GM18520 (cell line): ENCODE data around the gene TSEN34.
"Not testable (repeated sequence)": the region's sequence is repeated elsewhere in the genome, so short reads cannot be mapped to it uniquely, and the experiment has no call there.

Experiments used
- ATAC-seq: cut with Tn5 transposase; IDR thresholded peaks from one replicate; pipeline ENCODE4 v1.9.1; 2021; ENCODE audit not compliant: unreplicated experiment

TSEN34 gene

GRCh38 chr19:54186351-54186750 is 4.8 kb upstream of the TSEN34 start:
- no peak for ATAC-seq

DNA sequence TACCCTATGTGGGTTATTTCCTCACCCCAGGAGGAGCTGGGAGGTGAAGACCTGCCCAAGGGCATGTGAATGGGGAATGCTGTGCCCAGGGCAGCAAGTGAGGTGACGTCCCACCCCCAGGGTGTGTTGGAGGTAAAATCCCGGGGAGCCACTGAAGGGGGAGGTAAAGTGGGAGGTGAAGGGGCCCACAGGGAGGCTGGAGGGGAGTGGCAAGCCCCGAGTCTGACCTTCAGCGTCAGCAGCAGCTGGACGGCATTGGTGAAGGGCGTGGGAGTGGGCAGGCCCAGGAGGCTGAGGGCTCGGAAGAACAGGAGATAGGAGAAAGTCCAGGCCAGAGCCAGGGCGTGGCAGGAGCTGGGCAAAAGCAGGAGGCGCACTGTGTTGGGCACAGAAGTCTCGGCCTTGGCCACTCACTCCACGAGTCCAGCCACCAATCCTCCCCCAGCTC is 4.2 kb upstream of the TSEN34 start:
- ATAC-seq = no peak

- ATAC-seq = no peak
Observed at GRCh38 chr19:54188215-54188871, 2.8 kb upstream of the TSEN34 start.

DNA sequence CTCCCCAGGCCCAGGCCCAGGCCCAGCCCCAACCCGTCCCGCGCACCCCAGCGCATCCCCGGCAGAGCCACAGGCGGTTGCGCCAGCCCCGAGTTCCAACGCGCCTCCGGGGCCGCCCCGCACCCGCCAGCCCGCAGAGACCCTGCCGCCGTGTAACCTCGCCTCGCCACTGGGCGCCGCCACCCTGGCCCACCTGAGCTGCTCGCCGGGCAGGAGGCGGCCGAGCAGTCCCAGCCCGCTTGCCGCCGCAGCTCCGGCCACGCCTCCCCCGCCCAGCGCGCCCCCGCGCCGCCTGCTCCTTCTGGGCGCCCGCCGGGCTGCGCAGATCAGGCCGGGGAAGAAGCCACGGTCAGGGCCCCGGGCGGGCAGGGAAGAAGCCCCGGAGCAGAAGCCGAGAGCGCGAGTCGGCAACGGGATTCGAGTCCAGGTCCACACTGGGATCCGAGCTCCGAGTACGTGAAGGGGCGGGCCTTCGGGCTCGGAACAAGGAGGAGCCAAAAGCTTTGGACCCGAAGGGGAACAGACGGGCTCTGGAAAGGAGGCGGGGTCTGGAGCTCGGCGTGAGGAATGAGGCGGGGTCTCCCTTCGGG is 1.9 kb upstream of the TSEN34 start, which contains the start of gene MBOAT7:
Gene MBOAT7 (minus strand): TSS at position 436 of the 590 bp plus-strand sequence. CDS start 1,072 bp downstream, outside the sequence.
- ATAC-seq = peak; percentile 11

DNA sequence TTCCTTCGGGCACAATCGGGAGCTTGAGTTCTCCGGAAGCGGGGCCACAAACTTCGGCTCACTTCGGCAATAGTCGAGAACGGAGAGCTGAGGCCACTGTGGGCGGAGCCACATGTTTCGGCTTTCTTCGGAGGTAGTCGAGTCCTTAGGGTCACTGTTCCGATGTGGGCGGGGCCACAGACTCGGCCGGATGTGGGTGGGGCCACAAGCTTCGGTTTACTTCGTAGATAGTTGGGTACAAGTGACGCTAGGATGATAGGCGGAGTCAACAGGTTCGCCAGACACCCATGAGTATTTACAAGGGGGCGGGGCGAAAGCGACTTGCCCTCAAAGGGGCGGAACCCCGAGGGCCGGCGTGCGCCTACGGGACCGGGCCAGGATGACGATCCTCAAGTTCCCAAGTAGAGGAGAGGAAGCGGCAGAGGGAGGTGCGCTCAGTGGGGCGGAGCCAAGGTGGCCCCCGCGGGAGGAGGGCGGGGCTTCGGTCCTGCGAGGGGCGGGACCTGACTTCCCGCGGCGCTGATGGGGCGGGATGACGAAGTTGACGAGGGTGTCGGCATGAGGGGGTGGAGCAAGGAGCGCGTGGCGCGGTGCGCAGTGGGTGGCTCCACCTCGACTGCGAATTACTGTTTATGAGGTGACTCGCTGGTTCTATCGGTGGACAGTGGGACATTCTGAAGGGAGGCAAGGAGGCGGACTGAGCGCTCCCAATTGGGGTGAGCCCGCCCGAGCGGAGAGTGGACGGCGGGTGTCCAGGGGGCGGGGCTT is 1.2 kb upstream of the TSEN34 start:
- ATAC-seq = peak; percentile 34

DNA sequence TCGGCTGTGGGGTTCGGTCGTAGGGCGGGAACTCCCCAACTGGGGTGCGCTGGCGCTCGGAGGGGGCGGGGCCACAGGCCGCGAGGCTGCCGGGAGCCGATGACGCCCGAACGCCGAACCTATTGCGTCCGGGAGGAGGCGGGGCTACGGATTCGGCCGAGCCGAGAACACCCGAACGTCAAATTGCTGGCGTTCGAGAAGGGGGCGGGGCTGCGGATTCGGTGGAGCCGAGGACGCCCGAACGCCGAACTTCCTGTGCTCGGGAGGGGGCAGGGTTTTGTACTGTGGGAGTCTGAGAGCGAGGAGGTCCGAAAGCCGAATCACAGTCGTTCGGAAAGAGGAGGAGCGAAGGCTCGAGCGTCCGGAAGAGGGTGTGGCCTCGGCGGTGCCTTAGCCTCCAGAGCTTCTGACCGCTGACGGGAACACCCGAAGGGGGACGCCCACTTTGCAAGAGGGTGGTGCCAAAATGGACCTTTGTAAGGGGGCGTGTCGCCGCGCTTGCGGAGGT is 551 bp upstream of the TSEN34 start:
- peak; percentile 38 for ATAC-seq

GRCh38 chr19:54191811-54192453 is 824 bp downstream of the TSEN34 start:
- no peak for ATAC-seq

- ATAC-seq = no peak
Observed at GRCh38 chr19:54193011-54193410, 1.9 kb downstream of the TSEN34 start.

DNA sequence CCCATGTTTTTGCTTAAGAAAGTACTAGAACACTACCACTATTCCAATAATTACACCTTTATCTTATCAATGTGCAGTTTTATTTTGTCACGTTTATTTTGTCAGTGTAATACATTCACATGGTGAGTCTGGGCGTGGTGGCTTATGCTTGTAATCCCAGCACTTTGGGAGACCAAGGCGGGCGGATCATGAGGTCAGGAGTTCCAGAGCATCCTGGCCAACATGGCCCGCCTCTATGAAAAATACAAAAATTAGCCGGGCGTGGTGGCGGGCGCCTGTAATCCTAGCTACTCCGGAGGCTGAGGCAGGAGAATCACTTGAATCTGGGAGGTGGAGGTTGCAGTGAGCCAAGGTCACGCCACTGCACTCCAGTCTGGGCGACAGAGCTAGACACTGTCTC is 3.4 kb downstream of the TSEN34 start:
- ATAC-seq = not testable (repeated sequence)

DNA sequence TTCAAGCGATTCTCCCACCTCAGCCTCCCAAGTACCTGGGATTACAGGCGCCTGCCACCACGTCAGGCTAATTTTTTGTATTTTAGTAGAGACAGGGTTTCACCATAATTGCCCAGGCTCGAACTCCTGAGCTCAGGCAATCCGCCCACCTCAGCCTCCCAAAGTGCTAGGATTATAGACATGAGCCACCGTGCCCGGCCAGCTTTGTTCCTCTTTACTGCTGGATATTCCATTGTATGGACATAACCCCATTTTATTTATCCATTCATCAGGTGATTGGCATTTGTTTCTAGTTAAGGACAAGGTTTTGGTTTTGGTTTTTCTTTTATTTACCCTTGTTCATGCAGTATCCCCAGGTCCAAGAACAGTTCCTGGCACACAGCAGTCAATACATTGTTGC is 5.4 kb downstream of the TSEN34 start:
- no peak for ATAC-seq

DNA sequence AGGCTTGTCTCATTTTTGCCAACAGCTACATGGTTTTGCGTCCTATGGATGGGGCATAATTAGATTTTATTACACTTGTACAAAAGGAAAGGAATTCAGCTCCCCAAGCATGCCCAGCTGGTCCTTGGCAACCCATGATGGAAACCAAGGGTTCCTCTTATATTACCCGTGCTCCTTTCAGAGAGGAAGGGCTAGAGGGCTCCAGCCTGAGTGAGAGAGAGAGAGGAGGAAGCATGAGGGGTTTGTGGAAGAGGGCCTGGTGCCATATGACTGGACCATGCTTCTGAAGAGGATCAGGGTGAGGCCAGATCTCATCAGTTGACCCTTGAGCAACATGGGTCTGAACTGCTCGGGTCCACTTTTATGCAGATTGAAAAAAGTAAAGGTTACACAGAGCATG is 6.0 kb downstream of the TSEN34 start:
- no peak for ATAC-seq

DNA sequence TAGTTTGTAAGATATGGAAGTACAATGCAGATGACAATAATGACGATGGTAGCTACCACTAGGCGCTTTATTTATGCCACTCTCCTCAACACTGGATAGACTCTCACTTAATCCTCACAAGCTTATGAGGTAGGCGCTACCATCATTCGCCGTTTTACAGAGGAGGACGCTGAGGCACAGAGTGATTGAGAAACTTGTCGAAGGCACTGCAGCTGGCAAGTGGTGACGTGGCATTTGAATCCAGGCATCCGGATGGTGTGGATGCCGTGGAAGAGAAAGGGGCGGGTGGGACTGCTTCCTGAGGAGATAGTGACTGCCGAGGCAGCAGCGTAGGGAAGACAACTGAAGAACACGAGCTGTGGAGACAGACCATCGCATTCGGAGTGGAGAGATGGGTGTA is 8.3 kb downstream of the TSEN34 start:
- no peak for ATAC-seq

GRCh38 chr19:54201172-54201701 is 10.1 kb downstream of the TSEN34 start:
- no peak for ATAC-seq

- no peak for ATAC-seq
Observed at GRCh38 chr19:54201980-54202379, 10.9 kb downstream of the TSEN34 start.

GRCh38 chr19:54203151-54203611 is 12.1 kb downstream of the TSEN34 start:
- ATAC-seq = no peak

GRCh38 chr19:54204767-54205468 is 13.8 kb downstream of the TSEN34 start:
- ATAC-seq = no peak

GRCh38 chr19:54206030-54206830 is 15.1 kb downstream of the TSEN34 start:
- ATAC-seq = no peak

DNA sequence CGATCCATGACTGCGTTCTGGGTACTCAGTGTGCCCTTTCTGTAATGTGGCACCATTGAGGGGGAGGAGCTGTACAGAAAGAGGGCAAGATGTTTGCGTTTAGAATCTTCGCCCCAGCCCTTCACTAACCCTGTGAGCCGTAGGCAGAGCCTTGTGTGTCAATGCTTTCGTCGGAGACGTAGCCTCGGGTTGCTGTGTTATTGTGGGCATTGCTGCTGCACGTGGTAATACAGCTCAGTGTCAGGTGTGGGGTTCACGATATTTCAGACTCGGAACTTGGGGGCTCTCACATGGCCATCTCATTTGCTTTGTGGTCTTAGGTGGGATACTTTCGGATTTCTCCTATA is 15.7 kb downstream of the TSEN34 start:
- ATAC-seq = no peak

DNA sequence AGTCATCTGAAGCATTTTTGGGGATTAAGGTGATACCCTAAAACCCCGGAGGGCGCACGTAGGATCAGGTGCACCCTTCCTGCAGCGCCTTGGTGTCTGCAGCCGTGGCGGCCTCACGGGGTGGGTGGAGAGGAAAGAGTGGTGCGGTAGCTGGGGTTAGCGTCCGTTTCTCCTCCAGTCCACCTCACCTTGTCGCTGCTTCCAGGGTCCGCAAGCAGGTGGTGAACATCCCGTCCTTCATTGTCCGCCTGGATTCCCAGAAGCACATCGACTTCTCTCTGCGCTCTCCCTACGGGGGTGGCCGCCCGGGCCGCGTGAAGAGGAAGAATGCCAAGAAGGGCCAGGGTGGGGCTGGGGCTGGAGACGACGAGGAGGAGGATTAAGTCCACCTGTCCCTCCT is 16.1 kb downstream of the TSEN34 start:
- ATAC-seq = not testable (repeated sequence)

DNA sequence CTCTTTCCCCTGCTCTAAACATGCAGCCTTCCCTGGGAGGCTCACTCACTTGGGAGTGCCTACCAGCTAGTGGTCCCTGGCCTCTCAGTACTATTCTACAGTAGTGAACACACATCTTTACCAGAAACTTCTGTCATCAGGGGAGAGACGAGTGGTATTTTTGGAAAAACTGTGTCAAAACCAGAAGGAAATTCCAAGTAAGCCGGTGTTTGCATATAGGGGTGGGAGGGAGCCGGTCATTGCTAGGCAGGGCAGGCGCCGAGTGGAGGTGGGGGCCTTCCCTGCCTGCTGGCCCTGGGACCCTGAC is 16.5 kb downstream of the TSEN34 start:
- no peak for ATAC-seq
